DMS 273 treated with DMSO at 0.1 percent for 48 hours (cell line): ENCODE data around the gene PQBP1.

Experiments used
- DNase-seq: peaks from one replicate; lab custom pipeline; 2025; lab: John Stamatoyannopoulos, UW

PQBP1 gene

DNA sequence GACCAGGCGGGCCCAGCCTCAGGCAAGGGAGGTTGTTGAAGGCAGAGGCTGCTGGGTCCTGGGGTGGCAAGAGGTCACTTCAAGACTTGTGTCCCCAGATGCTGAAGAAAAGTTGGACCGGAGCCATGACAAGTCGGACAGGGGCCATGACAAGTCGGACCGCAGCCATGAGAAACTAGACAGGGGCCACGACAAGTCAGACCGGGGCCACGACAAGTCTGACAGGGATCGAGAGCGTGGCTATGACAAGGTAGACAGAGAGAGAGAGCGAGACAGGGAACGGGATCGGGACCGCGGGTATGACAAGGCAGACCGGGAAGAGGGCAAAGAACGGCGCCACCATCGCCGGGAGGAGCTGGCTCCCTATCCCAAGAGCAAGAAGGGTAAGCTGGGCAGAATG, 4.4 kb downstream of the PQBP1 start:
- DNase-seq = no peak

DNA sequence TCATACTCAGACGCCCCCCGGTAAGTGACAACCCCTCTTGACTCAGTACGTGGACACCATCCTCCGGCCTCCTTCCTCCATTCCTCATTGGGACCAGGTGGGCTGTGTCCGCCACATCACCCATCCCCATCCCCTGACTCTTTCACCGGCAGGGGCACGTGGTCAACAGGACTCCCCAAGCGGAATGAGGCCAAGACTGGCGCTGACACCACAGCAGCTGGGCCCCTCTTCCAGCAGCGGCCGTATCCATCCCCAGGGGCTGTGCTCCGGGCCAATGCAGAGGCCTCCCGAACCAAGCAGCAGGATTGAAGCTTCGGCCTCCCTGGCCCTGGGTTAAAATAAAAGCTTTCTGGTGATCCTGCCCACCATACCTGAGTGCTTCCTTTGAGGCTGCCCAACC, 5.0 kb downstream of the PQBP1 start:
- no peak for DNase-seq

DNA sequence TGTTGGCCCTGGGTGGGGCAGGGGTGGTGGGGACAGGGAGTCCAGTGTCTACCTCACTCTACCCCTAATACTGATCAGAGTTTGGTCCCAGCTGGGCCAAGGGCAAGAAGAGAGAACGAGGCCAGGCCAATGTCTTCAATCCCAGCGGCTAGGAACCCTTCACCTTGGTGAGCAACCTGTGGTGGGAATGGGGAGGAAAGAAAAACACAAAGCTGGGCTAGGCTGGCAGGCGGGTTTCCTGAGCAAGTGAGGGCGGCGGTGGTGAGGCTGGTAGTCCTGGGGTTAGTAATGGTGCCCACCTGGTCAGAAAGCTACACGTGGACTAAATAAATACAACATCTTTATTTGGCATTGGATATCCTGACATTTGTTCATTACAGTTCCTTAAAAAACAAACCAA, 5.6 kb downstream of the PQBP1 start:
- no peak for DNase-seq

DNA sequence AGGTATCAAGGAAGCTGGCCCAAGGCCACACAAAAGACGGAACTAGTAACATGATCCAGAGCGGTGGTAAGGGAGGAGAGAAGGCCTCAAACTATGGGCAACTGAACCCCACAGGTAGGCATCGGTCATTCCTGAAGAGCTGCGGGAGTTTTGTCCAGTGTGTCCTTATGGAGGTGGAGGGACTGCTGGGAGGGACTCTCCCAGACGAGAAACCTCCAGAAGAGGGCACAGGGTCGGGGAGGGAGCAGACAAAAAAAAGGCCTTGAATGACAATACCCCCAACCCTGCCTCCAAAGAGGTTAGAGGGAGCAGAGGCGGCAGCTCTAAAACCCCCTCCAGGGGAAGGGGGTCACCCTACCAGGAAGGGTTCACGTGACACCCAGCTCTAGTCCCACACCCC, 6.5 kb downstream of the PQBP1 start:
- DNase-seq = no peak

DNA sequence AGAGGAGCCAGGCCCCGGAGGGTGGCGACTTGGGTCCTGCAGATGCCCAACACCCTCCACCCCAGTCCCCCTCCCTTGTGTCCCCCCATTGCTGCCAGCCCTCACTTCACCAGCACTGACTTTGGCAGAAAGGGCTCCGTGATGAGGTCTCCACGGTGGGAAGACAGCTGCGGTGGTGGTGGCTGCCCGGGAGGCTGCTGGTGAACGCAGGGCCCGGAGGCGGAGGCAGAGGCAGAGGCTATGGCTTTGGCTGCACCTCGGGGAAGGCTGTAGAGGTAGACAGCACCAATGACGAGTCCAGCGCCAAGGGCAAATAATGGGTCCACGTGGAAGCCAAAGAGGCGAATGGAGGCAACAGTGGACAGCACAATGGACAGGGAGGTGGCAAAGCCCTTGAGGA, 6.9 kb downstream of the PQBP1 start:
- DNase-seq = no peak

DNA sequence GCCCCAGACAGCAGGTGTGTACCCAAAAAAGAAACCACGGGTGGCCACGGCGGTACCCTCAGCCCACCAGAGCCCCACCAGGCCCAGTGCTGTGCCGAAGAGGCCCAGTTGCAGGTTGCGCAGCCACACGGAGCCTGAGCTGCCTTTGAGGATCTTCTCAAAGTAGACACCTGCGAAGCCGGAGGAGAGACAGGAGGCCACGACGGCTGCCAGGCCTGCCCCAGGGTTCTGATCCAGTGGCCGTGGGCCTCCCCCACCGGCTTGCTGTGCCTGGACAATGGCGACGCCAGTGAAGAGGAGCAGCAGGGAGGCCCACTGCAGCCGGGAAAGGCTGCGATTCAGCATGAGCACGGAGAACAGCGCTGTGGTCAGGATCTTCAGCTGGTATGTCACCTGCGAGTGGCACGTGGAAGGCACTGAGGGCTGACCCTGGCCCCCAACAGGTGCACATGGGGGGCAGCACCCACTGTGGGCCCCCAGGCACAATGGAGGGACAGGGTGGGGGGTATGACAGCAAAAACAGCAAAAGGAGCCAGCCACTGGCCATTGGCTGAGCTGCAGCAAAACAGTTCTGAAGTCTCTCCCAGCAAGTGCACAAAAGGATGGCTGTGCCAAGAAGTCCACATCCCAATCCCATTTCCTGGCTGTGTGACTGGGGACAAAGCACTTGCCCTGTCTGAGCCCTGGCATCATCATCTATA, 7.5 kb downstream of the PQBP1 start:
- DNase-seq = no peak

DNA sequence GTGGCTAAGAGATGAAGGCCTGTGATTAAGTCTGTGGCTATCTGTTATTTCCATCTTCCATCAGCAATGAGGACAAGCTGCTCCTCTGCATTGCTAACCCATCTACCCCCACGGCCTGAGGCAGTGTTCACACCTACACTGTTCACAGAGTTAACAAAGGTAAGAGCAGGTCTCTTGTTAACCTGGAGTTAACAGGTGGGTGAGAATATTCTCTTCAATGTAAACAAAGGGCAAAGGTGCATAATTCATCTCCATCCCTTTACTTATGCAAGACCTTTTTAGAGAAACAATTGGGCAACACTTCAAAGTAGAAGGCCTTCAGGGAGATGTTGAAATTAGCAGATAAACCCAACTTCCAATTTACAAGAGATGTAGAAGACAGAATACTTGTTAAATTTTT, 10.9 kb downstream of the PQBP1 start:
- no peak for DNase-seq

DNA sequence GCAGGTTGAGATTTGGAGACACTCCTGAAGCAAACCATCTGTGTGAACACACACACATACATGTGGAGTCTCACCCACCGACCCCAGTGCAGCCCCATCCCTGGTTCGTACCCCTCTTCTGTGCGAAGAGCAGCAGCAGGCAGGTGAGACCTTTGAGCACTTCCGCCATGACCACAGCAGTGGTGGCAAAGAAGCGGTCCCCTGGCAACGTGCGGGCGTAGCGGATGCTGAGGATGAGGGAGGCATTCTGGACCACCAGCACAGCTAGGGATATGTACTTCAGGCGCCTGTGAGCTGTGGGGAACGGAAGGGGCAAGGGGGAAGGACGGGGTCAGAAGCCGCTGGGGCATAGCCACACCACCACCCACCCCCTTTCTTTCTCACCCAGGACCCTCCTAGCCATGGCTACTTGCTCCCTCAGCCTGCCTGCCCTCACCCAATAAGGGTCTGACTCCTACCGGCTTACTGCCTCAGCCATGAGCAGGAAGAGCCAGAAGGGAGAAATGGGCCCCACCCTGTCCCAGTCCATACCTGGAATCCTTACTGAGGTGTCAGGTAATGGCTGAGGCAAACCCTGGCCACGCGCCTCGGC, 12.1 kb downstream of the PQBP1 start:
- DNase-seq = no peak

DNA sequence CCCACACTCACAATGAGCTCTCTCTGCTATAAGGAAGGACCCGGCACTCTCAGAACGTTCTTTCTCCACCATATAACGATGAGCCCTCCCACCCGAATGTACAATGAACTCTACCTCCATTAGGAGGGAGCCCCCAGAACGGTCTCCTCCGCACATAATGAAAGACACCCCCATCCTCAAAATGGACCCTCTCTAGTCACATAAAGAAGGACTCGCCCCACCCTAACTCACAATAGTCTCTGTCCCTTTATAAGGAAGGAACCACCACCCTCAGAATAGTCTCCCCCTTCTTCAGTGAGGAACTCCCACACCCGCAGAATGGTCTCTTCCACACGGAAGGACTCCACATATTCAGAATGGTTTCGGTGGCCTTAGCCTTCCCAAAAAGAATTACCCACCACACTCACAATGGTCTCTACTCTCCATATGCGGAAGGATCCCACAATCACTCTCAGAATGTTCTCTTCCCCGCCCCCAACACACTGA, 13.2 kb downstream of the PQBP1 start:
- DNase-seq = no peak

DNA sequence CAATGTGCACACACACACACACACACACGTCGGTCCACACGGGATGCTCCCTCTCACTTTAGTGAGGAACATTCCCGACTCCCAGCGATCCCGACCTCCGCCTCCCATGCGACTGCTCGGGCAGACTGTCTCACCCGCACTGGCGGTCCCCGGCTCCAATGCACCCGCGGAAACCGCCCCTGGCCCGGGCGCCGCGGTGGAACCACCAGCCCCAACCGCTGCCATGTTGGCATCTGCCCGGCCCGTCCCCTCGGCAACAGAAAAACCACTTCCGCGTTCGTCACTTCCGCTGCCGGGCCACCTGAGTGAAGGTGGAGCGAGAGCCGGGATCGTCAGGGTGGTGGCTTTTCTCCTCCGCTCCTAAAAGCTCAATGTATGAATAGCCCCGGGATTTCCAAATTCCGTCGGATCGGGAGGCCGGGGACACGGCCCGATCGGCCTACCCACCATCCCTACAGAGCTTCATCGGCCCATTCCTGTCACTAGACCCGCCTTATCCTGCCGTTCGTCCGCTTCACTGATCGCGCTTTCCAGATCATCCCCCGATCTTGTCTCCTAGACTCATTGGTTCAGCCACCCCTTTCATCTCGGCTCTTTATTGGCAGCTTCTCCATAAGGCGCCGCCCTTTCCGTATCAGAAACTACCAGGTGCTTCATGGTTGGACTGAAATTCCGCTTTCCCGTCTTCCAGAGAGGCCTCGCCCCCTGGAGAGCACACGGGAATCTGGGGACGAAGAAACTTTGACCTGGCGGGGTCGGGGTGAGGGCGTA, 13.9 kb downstream of the PQBP1 start, which contains the start of gene SLC35A2:
TSS of gene SLC35A2 (minus strand) at position 235 of the 771 bp plus-strand sequence. CDS start at position 225, 10 bp downstream.
- DNase-seq = peak; percentile 69

DNA sequence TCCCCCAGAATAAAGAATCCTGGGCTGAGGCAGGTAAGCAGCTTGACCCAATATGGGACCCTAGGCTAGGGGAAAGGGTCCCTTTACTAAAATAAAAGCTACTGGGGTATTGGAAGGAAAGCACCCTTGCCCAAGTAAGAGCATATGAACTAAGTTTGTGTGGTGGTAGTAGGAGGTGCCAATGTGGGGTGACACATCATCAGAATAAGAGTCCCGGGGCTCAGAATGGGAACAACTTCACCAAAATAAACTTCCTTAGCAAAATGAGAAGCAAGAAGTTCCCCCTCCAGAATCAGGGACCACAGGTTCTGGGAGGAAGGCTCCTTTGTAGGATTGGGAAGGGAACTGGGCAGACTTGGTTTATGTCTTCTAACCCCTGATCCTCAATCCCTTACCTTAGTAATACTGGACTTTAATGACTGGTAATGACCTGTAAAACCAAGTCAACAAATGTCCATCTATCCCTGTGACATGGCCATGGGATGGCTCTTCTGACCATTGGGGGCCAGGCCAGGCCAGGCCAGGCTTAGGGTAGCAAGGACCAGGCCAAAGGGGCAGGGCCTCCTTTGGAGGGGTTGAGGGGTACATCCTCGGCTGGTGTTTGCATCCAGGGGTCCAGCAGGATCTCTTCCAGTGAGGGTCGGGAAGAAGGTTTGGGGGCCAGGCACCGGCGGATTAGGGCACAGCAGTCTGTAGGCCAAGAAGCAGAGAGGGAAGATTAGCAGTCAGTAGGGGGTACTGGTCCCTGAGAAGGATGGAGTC, 16.1 kb downstream of the PQBP1 start:
- DNase-seq = no peak

DNA sequence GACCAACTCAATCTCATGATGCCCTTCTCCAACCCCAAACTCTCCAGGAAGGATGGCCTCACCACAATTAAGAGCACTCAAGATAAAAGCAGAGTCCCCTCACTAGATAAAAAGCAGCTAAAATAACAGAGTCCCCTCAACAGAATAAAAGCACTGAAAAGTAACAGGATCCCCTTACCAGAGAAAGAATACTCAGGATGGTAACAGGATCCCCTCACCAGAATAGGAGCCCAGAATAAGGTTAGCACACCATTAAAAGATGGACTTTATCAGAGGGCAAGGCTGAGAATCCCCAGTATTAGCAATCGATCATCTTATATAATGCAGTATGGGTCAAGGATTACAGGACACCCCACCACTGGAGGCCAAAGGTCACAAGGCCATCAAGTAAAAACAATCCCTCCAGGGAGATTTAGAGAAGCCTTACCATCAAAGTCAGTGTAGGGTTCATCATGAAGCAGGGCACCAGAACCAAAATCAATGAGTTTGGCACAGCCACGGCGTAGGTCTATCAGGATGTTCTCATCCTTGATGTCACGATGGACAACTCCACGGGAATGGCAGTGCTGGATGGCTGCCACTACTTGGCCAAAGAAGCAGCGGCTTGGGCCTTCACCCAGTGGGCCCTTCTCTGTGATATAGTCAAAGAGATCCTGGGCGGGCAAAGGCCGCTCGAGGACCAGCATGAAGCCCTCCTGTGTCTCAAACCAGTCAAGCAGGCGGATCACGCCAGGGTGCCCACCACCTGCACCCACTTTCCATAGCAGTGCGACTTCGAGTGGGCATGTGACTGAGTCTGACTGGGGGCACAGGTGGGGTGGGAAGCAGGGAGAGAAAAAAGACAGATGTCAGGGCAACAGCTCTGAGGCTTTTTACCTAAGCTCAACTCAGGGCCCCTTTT, 17.1 kb downstream of the PQBP1 start:
- no peak for DNase-seq

DNA sequence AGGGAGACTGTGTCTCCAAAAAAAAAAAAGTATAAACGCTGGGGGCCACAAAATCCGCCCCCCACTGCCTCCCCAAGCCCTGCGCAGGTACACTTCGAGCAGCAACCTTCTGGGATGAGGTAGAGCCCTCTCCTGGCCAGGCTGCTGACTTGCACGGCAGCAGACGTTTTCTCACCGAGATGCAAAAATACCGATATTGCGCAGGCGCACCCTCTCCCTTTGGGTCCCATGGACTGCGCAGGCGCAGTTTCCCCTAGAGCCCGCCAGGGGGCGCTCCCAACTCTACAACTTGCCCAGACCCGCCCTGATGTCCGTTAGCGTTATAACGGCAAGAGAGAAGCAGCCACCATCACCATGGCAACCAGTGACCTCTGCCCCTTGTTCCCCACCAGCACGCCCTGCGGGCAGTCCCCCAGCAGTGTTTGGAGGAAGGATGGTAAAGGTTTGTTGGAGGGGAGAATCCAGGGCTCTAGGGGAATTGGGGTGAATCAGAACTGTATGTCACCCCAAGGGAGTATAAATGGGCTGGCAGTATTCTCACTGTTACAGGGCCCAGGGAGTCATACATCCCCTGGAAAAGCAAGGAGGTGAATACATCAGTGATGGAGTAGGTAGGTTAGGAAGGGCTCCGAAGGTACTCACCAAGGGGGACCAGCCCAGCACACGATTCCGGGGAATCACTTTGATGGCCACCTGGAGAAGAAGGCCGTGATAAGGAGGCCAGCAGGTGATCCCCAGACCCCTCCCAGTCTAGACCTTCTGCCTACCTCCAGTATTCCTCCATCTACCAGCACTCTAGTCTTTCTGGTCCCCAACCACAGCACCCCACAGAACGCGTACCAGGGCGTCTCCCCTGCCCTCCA, 19.6 kb downstream of the PQBP1 start:
- peak; percentile 66 for DNase-seq

DNA sequence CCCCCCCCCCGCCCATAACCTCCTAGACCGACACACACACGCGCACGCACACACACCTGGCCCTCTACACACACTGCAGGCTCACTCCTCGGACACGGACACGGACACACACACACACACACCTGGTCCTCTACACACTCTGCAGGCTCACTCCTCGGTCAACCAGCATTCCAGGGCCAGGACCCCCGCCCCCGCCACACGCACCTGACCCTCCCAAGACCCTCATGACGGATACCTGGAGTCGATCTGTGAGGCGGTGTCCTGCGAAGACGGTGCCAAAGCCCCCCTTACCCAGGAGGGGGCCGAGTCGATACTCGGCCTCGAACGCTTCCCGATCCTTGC, 20.5 kb downstream of the PQBP1 start:
- no peak for DNase-seq

DNA sequence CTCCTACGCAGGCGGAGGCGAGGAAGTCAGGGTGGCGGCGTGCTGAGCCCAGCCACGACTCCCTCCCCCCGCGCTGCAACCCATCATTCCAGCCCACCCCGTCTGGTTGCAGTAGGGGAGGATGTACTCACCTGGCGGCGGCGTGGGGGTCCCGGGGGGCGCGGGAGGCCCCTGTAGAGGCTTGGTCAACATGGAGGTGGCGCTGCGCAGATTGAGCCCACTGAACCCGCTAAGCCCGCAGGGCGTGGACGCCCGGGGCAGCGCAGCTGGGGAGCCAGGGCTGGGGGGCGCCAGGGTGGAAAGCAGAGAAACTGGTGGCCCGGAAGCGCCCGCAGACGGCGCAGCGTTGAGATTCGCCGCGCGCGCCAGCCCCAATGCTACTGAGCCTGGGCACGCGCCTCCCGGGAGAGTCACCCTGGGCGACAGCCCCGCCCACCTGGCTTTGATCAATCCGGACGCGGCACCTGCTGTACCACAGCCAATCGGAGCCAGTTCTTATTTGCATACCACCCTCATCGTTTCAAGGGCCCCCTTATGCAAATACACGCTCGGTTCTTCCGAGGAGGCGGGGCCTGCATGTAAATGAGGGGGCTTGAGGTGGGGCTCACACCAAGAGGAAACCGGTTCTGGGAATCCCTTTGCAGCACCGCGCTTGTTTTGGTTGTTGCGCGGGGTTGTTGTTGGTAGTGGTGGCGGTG, 21.1 kb downstream of the PQBP1 start, which contains the start of gene PIM2:
TSS of gene PIM2 (minus strand) at position 382 of the 698 bp plus-strand sequence. CDS start at position 192, 190 bp downstream.
- peak; percentile 94 for DNase-seq

DNA sequence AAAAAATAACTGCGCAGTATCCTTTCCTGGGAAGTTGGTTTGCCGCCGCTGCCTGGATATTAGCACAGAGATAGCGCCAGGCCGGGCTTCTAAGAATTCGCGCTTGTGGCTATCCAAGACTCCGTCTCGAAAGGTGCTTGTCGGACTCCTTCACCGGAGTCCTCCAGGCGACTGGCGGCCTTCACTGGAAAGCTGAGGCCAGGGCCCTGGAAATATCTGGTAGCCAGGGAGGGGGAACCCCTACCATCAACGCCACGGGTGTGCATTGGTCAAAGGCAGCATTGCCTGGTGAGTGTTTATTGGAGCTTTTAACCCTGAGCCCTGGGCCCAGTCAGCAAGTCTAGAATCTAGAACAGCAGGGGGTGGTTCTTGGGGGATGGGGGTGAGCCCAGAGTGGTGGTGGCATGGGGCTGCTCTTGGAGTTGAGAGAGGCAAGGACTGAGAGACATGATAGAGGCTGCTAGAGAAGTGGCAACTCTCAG, 21.7 kb downstream of the PQBP1 start:
- no peak for DNase-seq

DNA sequence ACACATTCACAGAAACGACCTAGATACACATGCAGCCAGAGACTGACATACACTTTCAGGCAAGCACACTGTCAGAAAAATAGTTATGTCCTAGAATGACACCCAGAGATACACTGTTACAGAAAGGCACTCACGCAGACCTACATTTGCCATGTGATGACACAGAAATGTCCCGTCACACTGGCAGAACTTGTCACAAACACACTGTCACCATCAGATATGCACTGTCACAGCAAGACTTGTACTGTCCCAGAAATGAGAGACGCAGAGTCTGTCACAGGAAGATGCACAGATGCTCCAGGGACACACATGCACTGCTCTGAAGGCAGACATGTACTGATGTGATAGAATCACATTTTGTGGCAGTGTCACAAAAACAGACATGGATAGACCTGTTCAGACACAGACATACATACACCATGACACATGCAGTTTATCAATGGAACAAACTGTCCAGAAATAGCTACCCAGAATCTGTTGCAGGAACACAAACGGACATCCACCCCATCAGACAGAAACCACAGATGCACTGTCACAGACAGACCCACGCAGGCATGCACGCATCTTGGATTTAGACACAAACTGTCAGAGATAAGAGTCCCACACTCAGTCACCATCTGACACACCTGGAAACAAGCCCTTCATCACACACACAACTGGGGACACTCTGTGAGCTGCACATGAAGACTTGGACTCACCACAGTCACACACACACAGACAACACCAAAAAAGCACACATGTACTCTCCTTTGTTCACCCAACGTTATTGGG, 22.4 kb downstream of the PQBP1 start:
- DNase-seq = no peak

DNA sequence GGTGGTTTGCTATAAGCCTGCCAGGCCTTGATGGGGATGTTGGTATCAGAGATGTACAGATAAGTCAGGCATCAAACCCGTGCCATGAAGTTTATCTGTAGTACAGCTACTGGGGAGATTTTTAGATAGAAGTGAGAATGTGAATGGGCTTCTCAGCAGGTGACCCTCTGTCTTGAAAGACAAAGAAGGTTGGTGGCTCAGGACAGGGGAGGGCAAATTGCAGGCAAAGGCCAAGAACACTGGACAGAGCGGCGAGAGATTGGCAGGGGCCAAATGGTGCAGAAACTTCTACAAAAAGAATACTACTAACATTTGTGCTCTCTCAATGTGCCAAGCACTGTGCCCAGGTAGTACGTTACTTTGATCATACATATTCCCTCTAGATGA, 23.0 kb downstream of the PQBP1 start:
- DNase-seq = no peak

DNA sequence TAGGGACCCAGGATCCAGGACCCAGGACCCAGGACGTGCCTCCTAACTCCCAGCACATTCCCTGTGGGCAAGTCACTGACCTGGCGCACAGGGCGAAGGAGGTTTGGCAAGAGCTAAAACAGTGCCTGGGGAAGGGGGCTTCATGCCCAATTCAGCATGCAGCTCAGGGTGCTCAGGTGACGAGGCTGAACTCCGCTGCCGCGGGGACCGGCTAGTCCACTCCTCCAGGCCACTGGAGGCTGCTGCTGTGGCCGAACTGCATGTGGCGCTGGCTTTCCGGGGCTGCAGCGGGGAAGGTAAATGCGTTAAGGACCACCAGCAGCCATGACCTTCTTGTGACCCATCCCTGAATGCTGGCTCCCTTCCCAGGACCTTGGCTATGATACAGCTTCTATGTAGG, 26.0 kb downstream of the PQBP1 start:
- DNase-seq = no peak
